ENCODE data around the gene PER2. TPM values are rescaled to one million over a fixed set of nuclear protein-coding genes. Genes with fewer than 3 reads are reported as not detected.

PER2 gene
- total RNA-seq, 1 experiment from 2014 or later, result 5.8 TPM

Other genes starting within 250 kb of the PER2 start
- gene SCLY, start 227.6 kb downstream of the PER2 start, total RNA-seq (2014; rRNA removed; shearing (Covaris generic)), result 24.8 and 38.1 TPM in 2 replicates
- 3.5 and 6.9 TPM in 2 replicates for gene ESPNL, start 188.3 kb downstream of the PER2 start, total RNA-seq (2014; rRNA removed; shearing (Covaris generic))
- 0.50 and 1.5 TPM in 2 replicates for gene KLHL30, start 149.9 kb downstream of the PER2 start, total RNA-seq (2014; rRNA removed; shearing (Covaris generic))
- gene ERFE, start 129.6 kb downstream of the PER2 start, total RNA-seq (2014; rRNA removed; shearing (Covaris generic)), result 8.4 and 14.9 TPM in 2 replicates
- gene ILKAP, start 84.9 kb downstream of the PER2 start, total RNA-seq (2014; rRNA removed; shearing (Covaris generic)), result 14.5 and 20.2 TPM in 2 replicates
- 13.8 and 31.7 TPM in 2 replicates for gene HES6, start 48.6 kb downstream of the PER2 start, total RNA-seq (2014; rRNA removed; shearing (Covaris generic))
- 6.9 and 12.7 TPM in 2 replicates for gene TRAF3IP1, start 31.9 kb upstream of the PER2 start, total RNA-seq (2014; rRNA removed; shearing (Covaris generic))
- gene ASB1, start 138.3 kb upstream of the PER2 start, total RNA-seq (2014; rRNA removed; shearing (Covaris generic)), result 24.7 TPM in 2 replicates